IMR-90 (cell line): ENCODE measurements around the gene EPB41L4A. TPM values are rescaled to one million over a fixed set of nuclear protein-coding genes. Genes with fewer than 3 reads are reported as not detected.

Experiments
- ATAC-seq: fragments of 200-7000 bp; cut with Tn5 transposase; 2 replicates; pipeline ENCODE4 v1.9.1; 2020; ENCODE audit warnings: low read depth, mild to moderate bottlenecking, moderate library complexity
- BruUV-seq: library from RNA; stranded (reverse); fragments of 400-500 nt; replicated peaks from 2 replicates; lab custom pipeline; 2021; lab: Mats Ljungman, UMichigan
- CTCF ChIA-PET: fragments of 300-600 bp; formaldehyde crosslinking; extraction: SDS; loops from one replicate; lab custom pipeline; 2021; ENCODE audit warnings: antibody characterized with exemption; lab: Yijun Ruan, JAX
- POLR2A ChIA-PET: fragments of 300-600 bp; sonication (Branson Sonifier 250); formaldehyde crosslinking; loops from one replicate; lab custom pipeline; 2022; ENCODE audit warnings: antibody characterized with exemption; ENCODE audit not compliant: unreplicated experiment; lab: Charles Lee
- DNase-seq: peaks from one replicate; pipeline ENCODE4 v3.0.0; 2013
- H2AFZ ChIP-seq: replicated peaks from 2 replicates; pipeline ENCODE3; 2013; ENCODE audit warnings: low read length, mild to moderate bottlenecking; ENCODE audit not compliant: poor library complexity
- H2AK5ac ChIP-seq: 2 replicates; pipeline ENCODE4 v1.6.1; 2013; ENCODE audit warnings: low read depth, low read length, inconsistent platforms
- H2AK9ac ChIP-seq: replicated peaks from 2 replicates; pipeline ENCODE3; 2013; ENCODE audit warnings: mild to moderate bottlenecking, low read depth, low read length, moderate library complexity; ENCODE audit not compliant: poor library complexity
- H2BK120ac ChIP-seq: 2 replicates; pipeline ENCODE4 v1.6.1; 2013; ENCODE audit warnings: low read depth, low read length, inconsistent platforms
- H2BK15ac ChIP-seq: 3 replicates; pipeline ENCODE4 v1.6.1; 2013; ENCODE audit warnings: low read depth, low read length, inconsistent platforms
- H2BK20ac ChIP-seq: 2 replicates; pipeline ENCODE4 v1.6.1; 2013; ENCODE audit warnings: low read depth, mild to moderate bottlenecking, inconsistent platforms, low read length, moderate library complexity
- H2BK5ac ChIP-seq: 2 replicates; pipeline ENCODE4 v1.6.1; 2013; ENCODE audit warnings: mild to moderate bottlenecking, low read depth, low read length, inconsistent platforms; ENCODE audit not compliant: poor library complexity, severe bottlenecking
- H3K14ac ChIP-seq: replicated peaks from 2 replicates; pipeline ENCODE4 v1.6.1; 2013; ENCODE audit warnings: low read depth, low read length, inconsistent platforms
- H3K18ac ChIP-seq: 2 replicates; pipeline ENCODE4 v1.6.1; 2013; ENCODE audit warnings: low read depth, low read length, control low read depth
- H3K23ac ChIP-seq: 2 replicates; pipeline ENCODE4 v1.6.1; 2013; ENCODE audit warnings: low read depth, low read length, inconsistent platforms
- H3K27ac ChIP-seq: 2 replicates; pipeline ENCODE4 v1.5.1; 2013; ENCODE audit warnings: mild to moderate bottlenecking, control low read depth, low read length; ENCODE audit not compliant: insufficient read depth
- H3K27me3 ChIP-seq: 2 replicates; pipeline ENCODE4 v1.6.1; 2013; ENCODE audit warnings: low read length; ENCODE audit not compliant: control insufficient read depth, insufficient read depth
- H3K36me3 ChIP-seq: 2 replicates; pipeline ENCODE4 v1.6.1; 2013; ENCODE audit warnings: low read length, mixed read lengths; ENCODE audit not compliant: control insufficient read depth, insufficient read depth
- H3K4ac ChIP-seq: 2 replicates; pipeline ENCODE4 v1.6.1; 2013; ENCODE audit warnings: low read depth, low read length, inconsistent platforms
- H3K4me1 ChIP-seq: 2 replicates; pipeline ENCODE4 v1.6.1; 2013; ENCODE audit warnings: low read length, mixed read lengths; ENCODE audit not compliant: control insufficient read depth, insufficient read depth
- H3K4me2 ChIP-seq: 2 replicates; pipeline ENCODE4 v1.6.1; 2013; ENCODE audit warnings: low read depth, mild to moderate bottlenecking, control low read depth, low read length, moderate library complexity
- H3K4me3 ChIP-seq: 2 replicates; pipeline ENCODE4 v1.5.1; 2013; ENCODE audit warnings: low read depth, mild to moderate bottlenecking, control low read depth, low read length, moderate library complexity; ENCODE audit not compliant: insufficient read depth
- H3K56ac ChIP-seq: 2 replicates; pipeline ENCODE4 v1.6.1; 2013; ENCODE audit warnings: low read length, inconsistent platforms; ENCODE audit not compliant: insufficient read depth; ENCODE audit errors: extremely low read depth
- H3K79me1 ChIP-seq, 2 experiments: 2 replicates each; pipeline ENCODE4 v1.6.1; 2013; ENCODE audit warnings: low read length in 2 of 2, inconsistent platforms in 1 of 2, low read depth in 1 of 2
- H3K9ac ChIP-seq: 2 replicates; pipeline ENCODE4 v1.6.1; 2013; ENCODE audit warnings: low read depth, low read length, control low read depth
- H3K9me1 ChIP-seq: 2 replicates; pipeline ENCODE4 v1.6.1; 2013; ENCODE audit warnings: low read length, inconsistent platforms; ENCODE audit not compliant: insufficient read depth
- H3K9me3 ChIP-seq: 2 replicates; pipeline ENCODE4 v1.6.1; 2013; ENCODE audit warnings: low read length; ENCODE audit not compliant: control insufficient read depth, insufficient read depth
- H4K20me1 ChIP-seq: 2 replicates; pipeline ENCODE4 v1.6.1; 2013; ENCODE audit warnings: low read length, inconsistent platforms; ENCODE audit not compliant: insufficient read depth
- H4K5ac ChIP-seq: 2 replicates; pipeline ENCODE4 v1.6.1; 2013; ENCODE audit warnings: mild to moderate bottlenecking, low read depth, low read length, control low read depth
- H4K8ac ChIP-seq, 2 experiments: 2 replicates each; pipeline ENCODE4 v1.6.1; 2013; ENCODE audit warnings: low read depth in 2 of 2, low read length in 2 of 2, control low read depth in 1 of 2, inconsistent platforms in 1 of 2
- H4K91ac ChIP-seq: 2 replicates; pipeline ENCODE4 v1.6.1; 2013; ENCODE audit warnings: low read depth, low read length, inconsistent platforms; ENCODE audit not compliant: insufficient read depth
- CEBPB ChIP-seq: IDR thresholded peaks from 2 replicates; pipeline ENCODE4 v1.6.1; 2012; ENCODE audit warnings: low read depth, low read length, improper control_type of control experiment
- CHD1 ChIP-seq: IDR thresholded peaks from 2 replicates; pipeline ENCODE4 v1.6.1; 2012; ENCODE audit warnings: low read depth, low read length, improper control_type of control experiment
- WGBS, 2 experiments: methylation state at CpG; one replicate each; pipeline versions ENCODE4 v1.1.5 to v1.1.7; 2013; ENCODE audit warnings: missing lambda C conversion rate in 2 of 2; ENCODE audit not compliant: insufficient read length in 1 of 2; ENCODE audit errors: extremely low coverage in 2 of 2; 5-methylcytosine and 5-hydroxymethylcytosine counted together
- dilution Hi-C: fragments of 300-500 bp; cut with HindIII; formaldehyde crosslinking; loops from one replicate; pipeline ENCODE4 v1.14.3; 2018; ENCODE audit warnings: low sequenced_read_pairs; ENCODE audit not compliant: unreplicated experiment
- in situ Hi-C: fragments of 300-500 bp; cut with MboI; formaldehyde crosslinking; loops from 3 replicates; pipeline ENCODE4 v1.14.3; 2019; ENCODE audit warnings: low sequenced_read_pairs, inconsistent platforms, mixed read lengths
- intact Hi-C: fragments of 100-400 bp; cut with micrococcal nuclease; formaldehyde crosslinking; loops from 2 replicates; pipeline ENCODE4 v1.10.0; 2022
- polyA plus RNA-seq, 3 experiments: library from polyadenylated mRNA; depleted of rRNA; stranded (reverse); fragments of >200 nt; gene quantifications; 2 replicates each; pipeline ENCODE4 v1.2.3, GENCODE V29; 2012; ENCODE audit warnings: low replicate concordance in 1 of 3
- total RNA-seq: library from RNA; depleted of rRNA; stranded (reverse); fragments of >200 nt; gene quantifications from 2 replicates; pipeline ENCODE4 v1.2.3, GENCODE V29; 2012

The EPB41L4A gene
- total and polyA plus RNA-seq, 2 of the 4 experiments (the other 2 are of a cell fraction), result under 0.01 to 0.02 TPM

- Histone ChIP-seq H3K56ac (no peak overlapping the region), H2AK5ac (no peak overlapping the region), H3K36me3 (no peaks in the 10 kb centered on the region), H3K9me1 (no peaks in the 10 kb centered on the region), H2AK9ac (no peak overlapping the region), H2BK15ac (no peak overlapping the region), H3K9me3 (no peaks in the 10 kb centered on the region), H3K4me1 (no peaks in the 10 kb centered on the region), H4K91ac (no peak overlapping the region), H3K27ac (no peak overlapping the region), H3K4ac (no peak overlapping the region), H3K27me3 (no peaks in the 10 kb centered on the region), H3K4me3 (no peak overlapping the region), H3K79me1 (no peaks in the 10 kb centered on the region), H3K23ac (no peak overlapping the region), H4K5ac (no peak overlapping the region), H2BK5ac (no peak overlapping the region), H2BK20ac (no peak overlapping the region), H4K8ac (no peak overlapping the region), H4K20me1 (no peaks in the 10 kb centered on the region), H3K14ac (no peak overlapping the region), H2AFZ (no peak overlapping the region), H3K9ac (no peak overlapping the region), H3K4me2 (no peak overlapping the region), H3K18ac (no peak overlapping the region), H2BK120ac (no peak overlapping the region)
- ChIA-PET CTCF (no interaction called here), POLR2A (no interaction called here)
- no CpG with 5 or more reads among the region's 3 CpGs for WGBS, 2 experiments
- in situ Hi-C loops, result no loop called here
- TF ChIP-seq CEBPB (peak; percentile 41; the same call in 1 of the 2 replicates), CHD1 (no peak)
- intact Hi-C loops, result no loop called here
- BruUV-seq, result no TSS peak
- DNase-seq (no peak), ATAC-seq (no peak)
- dilution Hi-C loops, result no loop called here
Measured at GRCh38 chr5:112264666-112265065, 154.4 kb downstream of the EPB41L4A start.
